GM23248 (cell line): Measurements from ENCODE around the gene CACNG1. TPM values are rescaled to one million over a fixed set of nuclear protein-coding genes. Genes with fewer than 3 reads are reported as not detected.

Experiments used
- DNase-seq: peaks from one replicate; pipeline ENCODE4 v3.0.0-alpha.2; 2015
- H2AFZ ChIP-seq: fragments of 200-600 bp; sonication (generic); 2 replicates; pipeline ENCODE4 v1.6.1; 2016; ENCODE audit warnings: antibody characterized with exemption
- H3F3A ChIP-seq: fragments of 200-600 bp; sonication (generic); 2 replicates; pipeline ENCODE4 v1.6.1; 2016; ENCODE audit warnings: mild to moderate bottlenecking, antibody characterized with exemption, mixed run types; ENCODE audit not compliant: insufficient read depth
- H3K27ac ChIP-seq: fragments of 200-600 bp; sonication (generic); 2 replicates; pipeline ENCODE4 v1.5.1; 2016; ENCODE audit warnings: mild to moderate bottlenecking
- H3K27me3 ChIP-seq: fragments of 200-600 bp; sonication (generic); replicated peaks from 2 replicates; pipeline ENCODE4 v1.6.1; 2016; ENCODE audit warnings: mild to moderate bottlenecking; ENCODE audit not compliant: insufficient read depth
- H3K36me3 ChIP-seq: fragments of 200-600 bp; sonication (generic); 2 replicates; pipeline ENCODE4 v1.6.1; 2016; ENCODE audit warnings: low read depth, mild to moderate bottlenecking
- H3K4me1 ChIP-seq: fragments of 200-600 bp; sonication (generic); 2 replicates; pipeline ENCODE4 v1.6.1; 2016; ENCODE audit warnings: mild to moderate bottlenecking; ENCODE audit not compliant: insufficient read depth
- H3K4me2 ChIP-seq: fragments of 200-600 bp; sonication (generic); one replicate; pipeline ENCODE4 v1.6.1; 2016; ENCODE audit warnings: mild to moderate bottlenecking; ENCODE audit not compliant: unreplicated experiment
- H3K4me3 ChIP-seq: fragments of 200-600 bp; sonication (generic); 2 replicates; pipeline ENCODE4 v1.5.1; 2016; ENCODE audit warnings: mild to moderate bottlenecking
- H3K79me2 ChIP-seq: fragments of 200-600 bp; sonication (generic); 2 replicates; pipeline ENCODE4 v1.6.1; 2016; ENCODE audit warnings: mild to moderate bottlenecking; ENCODE audit not compliant: insufficient read depth
- H3K9ac ChIP-seq: fragments of 200-600 bp; sonication (generic); 2 replicates; pipeline ENCODE4 v1.6.1; 2016; ENCODE audit warnings: mild to moderate bottlenecking
- H3K9me2 ChIP-seq: fragments of 200-600 bp; sonication (generic); 2 replicates; pipeline ENCODE4 v1.6.1; 2016; ENCODE audit warnings: mixed run types, mild to moderate bottlenecking, moderate library complexity; ENCODE audit not compliant: insufficient read depth
- H3K9me3 ChIP-seq: fragments of 200-600 bp; sonication (generic); one replicate; pipeline ENCODE4 v1.6.1; 2017; ENCODE audit warnings: low read depth
- H4K20me1 ChIP-seq: fragments of 200-600 bp; sonication (generic); 2 replicates; pipeline ENCODE4 v1.6.0; 2016; ENCODE audit not compliant: insufficient read depth
- EZH2 ChIP-seq: fragments of 200-600 bp; sonication (generic); IDR thresholded peaks from 2 replicates; pipeline ENCODE4 v1.6.1; 2018; ENCODE audit warnings: antibody characterized with exemption, mild to moderate bottlenecking; ENCODE audit not compliant: insufficient read depth, poor library complexity, severe bottlenecking
- EZH2phosphoT487 ChIP-seq: fragments of 200-600 bp; sonication (generic); IDR thresholded peaks from 2 replicates; pipeline ENCODE4 v1.6.1; 2018; ENCODE audit warnings: antibody characterized with exemption, moderate library complexity, mild to moderate bottlenecking, low read depth; ENCODE audit not compliant: insufficient read depth
- WGBS, 2 experiments: methylation state at CpG; one replicate each; pipeline ENCODE4 v1.1.6; 2015 to 2017; ENCODE audit warnings: low lambda C conversion rate in 2 of 2, low coverage in 1 of 2; ENCODE audit errors: missing lambda C conversion rate in 2 of 2; 5-methylcytosine and 5-hydroxymethylcytosine counted together
- in situ Hi-C: fragments of 300-500 bp; cut with MboI; formaldehyde crosslinking; loops from 2 replicates; pipeline ENCODE4 v1.15.0; 2020
- polyA plus RNA-seq: library from polyadenylated mRNA; unstranded; fragments of >200 nt; fragmentation: Nextera tagmentation; extraction: Ambion mirVana; gene quantifications from 2 replicates; pipeline ENCODE4 v1.2.1, GENCODE V29; 2016
- total RNA-seq: library from RNA; depleted of rRNA; stranded (reverse); fragments of >200 nt; shearing (Covaris generic); gene quantifications from 2 replicates; pipeline ENCODE4 v1.2.3, GENCODE V29; 2014

CACNG1 gene
- total and polyA plus RNA-seq, 2 experiments from 2014 or later: not detected

GRCh38 chr17:67063141-67063540 lies 18.8 kb downstream of the CACNG1 start:
- Histone ChIP-seq H3K27me3 (no peaks in the 10 kb centered on the region), H3K4me1 (no peaks in the 10 kb centered on the region), H3K36me3 (no peaks in the 10 kb centered on the region), H3F3A (no peaks in the 10 kb centered on the region), H3K79me2 (no peaks in the 10 kb centered on the region), H3K9me3 (no peaks in the 10 kb centered on the region), H3K27ac (no peak overlapping the region), H3K4me2 (no peak overlapping the region), H3K4me3 (no peak overlapping the region), H4K20me1 (no peaks in the 10 kb centered on the region), H3K9me2 (no peaks in the 10 kb centered on the region), H3K9ac (no peak overlapping the region), H2AFZ (no peak overlapping the region)
- WGBS, 2 experiments: 81% methylated on average over 6 of the region's 6 CpGs
- in situ Hi-C loops: no loop called here
- TF ChIP-seq EZH2phosphoT487: no peak
- TF ChIP-seq EZH2: no peak
- DNase-seq: no peak

- no peaks in the 10 kb centered on the region for H3K36me3 ChIP-seq
- no peak overlapping the region for H3K4me3 ChIP-seq
- H3K9me3 ChIP-seq: no peaks in the 10 kb centered on the region
- no peaks in the 10 kb centered on the region for H3K27me3 ChIP-seq
- H3K79me2 ChIP-seq: no peaks in the 10 kb centered on the region
- H3K4me1 ChIP-seq: no peaks in the 10 kb centered on the region
- no peaks in the 10 kb centered on the region for H4K20me1 ChIP-seq
- in situ Hi-C loops: no loop called here
- no peak for TF ChIP-seq EZH2
- TF ChIP-seq EZH2phosphoT487: no peak
- WGBS, 2 experiments: 41 to 52% methylated on average over 2 of the region's 2 CpGs
- H2AFZ ChIP-seq: no peak overlapping the region
- no peak overlapping the region for H3K4me2 ChIP-seq
- H3K9me2 ChIP-seq: no peaks in the 10 kb centered on the region
- no peaks in the 10 kb centered on the region for H3F3A ChIP-seq
- DNase-seq: no peak
- H3K9ac ChIP-seq: no peak overlapping the region
- no peak overlapping the region for H3K27ac ChIP-seq
These were observed 22.4 kb downstream of the CACNG1 start for GRCh38 chr17:67066717-67067116.

GRCh38 chr17:67067571-67068482 lies 23.5 kb downstream of the CACNG1 start:
- Histone ChIP-seq H3K4me2 (no peak overlapping the region), H3K36me3 (no peaks in the 10 kb centered on the region), H3K9ac (no peak overlapping the region), H4K20me1 (no peaks in the 10 kb centered on the region), H2AFZ (no peak overlapping the region), H3K9me3 (no peaks in the 10 kb centered on the region), H3K4me1 (no peaks in the 10 kb centered on the region), H3K27me3 (no peaks in the 10 kb centered on the region), H3F3A (no peaks in the 10 kb centered on the region), H3K9me2 (no peaks in the 10 kb centered on the region), H3K79me2 (no peaks in the 10 kb centered on the region), H3K27ac (no peak overlapping the region), H3K4me3 (no peak overlapping the region)
- 76 to 77% methylated on average over 13 of the region's 13 CpGs for WGBS, 2 experiments
- no peak for DNase-seq
- no peak for TF ChIP-seq EZH2phosphoT487
- TF ChIP-seq EZH2: no peak
- in situ Hi-C loops: no loop called here

GRCh38 chr17:67068999-67069398 lies 24.6 kb downstream of the CACNG1 start:
- Histone ChIP-seq H3K27ac (no peak overlapping the region), H3K9me3 (no peaks in the 10 kb centered on the region), H3K36me3 (no peaks in the 10 kb centered on the region), H3K4me1 (no peaks in the 10 kb centered on the region), H3K9me2 (no peaks in the 10 kb centered on the region), H3K27me3 (no peaks in the 10 kb centered on the region), H4K20me1 (no peaks in the 10 kb centered on the region), H2AFZ (no peak overlapping the region), H3K4me2 (no peak overlapping the region), H3K79me2 (no peaks in the 10 kb centered on the region), H3K9ac (no peak overlapping the region), H3K4me3 (no peak overlapping the region), H3F3A (no peaks in the 10 kb centered on the region)
- TF ChIP-seq EZH2phosphoT487 (no peak), EZH2 (no peak)
- in situ Hi-C loops: no loop called here
- DNase-seq: no peak
- 34 to 39% methylated on average over 3 of the region's 3 CpGs for WGBS, 2 experiments
